ENCODE data around the gene KLB. TPM values are rescaled to one million over a fixed set of nuclear protein-coding genes. Genes with fewer than 3 reads are reported as not detected.
"Not testable (repeated sequence)": the region's sequence is repeated elsewhere in the genome, so short reads cannot be mapped to it uniquely, and the experiment has no call there.

Gene KLB
- total RNA-seq, 2 experiments from 2014 or later, result not detected

DNA sequence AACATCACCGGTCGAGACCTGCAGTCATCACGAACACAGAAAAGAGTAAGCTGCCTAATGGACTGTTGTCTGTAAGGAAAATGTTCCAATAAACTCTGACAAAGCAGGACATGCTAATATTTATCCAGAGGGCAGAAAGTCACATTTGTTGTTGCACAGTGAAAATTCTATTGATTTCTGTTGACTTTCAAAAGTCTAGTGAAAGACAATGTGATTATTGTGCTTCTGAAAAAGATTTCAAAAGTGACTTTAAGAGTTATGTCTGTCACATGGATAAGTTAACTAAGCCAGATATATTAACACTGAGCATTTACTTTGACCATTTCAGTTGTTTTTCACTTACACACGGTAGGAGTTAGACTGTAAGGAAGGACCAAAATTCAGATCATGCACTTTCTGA lies 31.3 kb upstream of the KLB start:
- ChIA-PET POLR2A (no interaction called here), CTCF (no interaction called here)
- intact Hi-C loops (cut with micrococcal nuclease), result no loop called here
- ATAC-seq (no peak), DNase-seq (no peak)
- peaks cover 13% of the 10 kb centered on the region for H3K9me3 Mint-ChIP-seq
- peaks cover 8% of the 10 kb centered on the region for H3K27me3 Mint-ChIP-seq
- H3K4me1 Mint-ChIP-seq (ENCODE audit: low read depth), result no peaks in the 10 kb centered on the region
- TF ChIP-seq, protein P1, sequence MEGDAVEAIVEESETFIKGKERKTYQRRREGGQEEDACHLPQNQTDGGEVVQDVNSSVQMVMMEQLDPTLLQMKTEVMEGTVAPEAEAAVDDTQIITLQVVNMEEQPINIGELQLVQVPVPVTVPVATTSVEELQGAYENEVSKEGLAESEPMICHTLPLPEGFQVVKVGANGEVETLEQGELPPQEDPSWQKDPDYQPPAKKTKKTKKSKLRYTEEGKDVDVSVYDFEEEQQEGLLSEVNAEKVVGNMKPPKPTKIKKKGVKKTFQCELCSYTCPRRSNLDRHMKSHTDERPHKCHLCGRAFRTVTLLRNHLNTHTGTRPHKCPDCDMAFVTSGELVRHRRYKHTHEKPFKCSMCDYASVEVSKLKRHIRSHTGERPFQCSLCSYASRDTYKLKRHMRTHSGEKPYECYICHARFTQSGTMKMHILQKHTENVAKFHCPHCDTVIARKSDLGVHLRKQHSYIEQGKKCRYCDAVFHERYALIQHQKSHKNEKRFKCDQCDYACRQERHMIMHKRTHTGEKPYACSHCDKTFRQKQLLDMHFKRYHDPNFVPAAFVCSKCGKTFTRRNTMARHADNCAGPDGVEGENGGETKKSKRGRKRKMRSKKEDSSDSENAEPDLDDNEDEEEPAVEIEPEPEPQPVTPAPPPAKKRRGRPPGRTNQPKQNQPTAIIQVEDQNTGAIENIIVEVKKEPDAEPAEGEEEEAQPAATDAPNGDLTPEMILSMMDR (IDR thresholded peaks at IDR 0.05), result no peak
- H3K36me3 Mint-ChIP-seq (ENCODE audit: low read depth), result peaks cover 2% of the 10 kb centered on the region
- no peak overlapping the region for H3K4me3 Mint-ChIP-seq
- H3K27ac Mint-ChIP-seq, result no peak overlapping the region

DNA sequence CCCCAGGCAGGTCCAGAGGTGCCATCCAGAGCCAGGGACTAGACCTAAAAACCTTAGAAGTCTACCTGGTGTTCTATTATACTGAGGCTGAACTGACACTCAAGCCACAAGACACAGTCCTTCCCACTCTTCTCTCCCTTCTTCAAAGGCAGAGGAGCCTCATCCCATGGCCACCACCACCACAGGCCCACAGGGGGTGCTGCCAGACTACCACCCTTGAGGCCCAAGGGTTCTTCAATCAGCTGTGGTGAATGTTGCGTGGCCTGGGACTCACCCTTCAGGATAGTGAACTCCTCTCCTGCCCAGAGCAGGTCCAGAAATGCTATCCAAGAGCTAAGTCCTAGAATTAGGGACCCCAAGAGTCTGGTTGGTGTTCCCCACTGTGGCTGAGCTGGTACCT lies 23.0 kb upstream of the KLB start:
- peaks cover 3% of the 10 kb centered on the region for H3K27me3 Mint-ChIP-seq
- TF ChIP-seq, protein P1 (IDR thresholded peaks at IDR 0.05), result no peak
- peak; percentile 13 for DNase-seq
- H3K27ac Mint-ChIP-seq, result no peak overlapping the region
- H3K9me3 Mint-ChIP-seq, result peaks cover 5% of the 10 kb centered on the region
- CTCF ChIA-PET, result interaction anchor here (0.9 kb wide), 1 partner anchor 52 kb away, joined by 3 read pairs; no protein-coding TSS in a partner anchor
- no peaks in the 10 kb centered on the region for H3K36me3 Mint-ChIP-seq (ENCODE audit: low read depth)
- POLR2A ChIA-PET, result no interaction called here
- no peak overlapping the region for H3K4me3 Mint-ChIP-seq
- no peaks in the 10 kb centered on the region for H3K4me1 Mint-ChIP-seq (ENCODE audit: low read depth)
- intact Hi-C loops (cut with micrococcal nuclease), result no loop called here
- no peak for ATAC-seq

DNA sequence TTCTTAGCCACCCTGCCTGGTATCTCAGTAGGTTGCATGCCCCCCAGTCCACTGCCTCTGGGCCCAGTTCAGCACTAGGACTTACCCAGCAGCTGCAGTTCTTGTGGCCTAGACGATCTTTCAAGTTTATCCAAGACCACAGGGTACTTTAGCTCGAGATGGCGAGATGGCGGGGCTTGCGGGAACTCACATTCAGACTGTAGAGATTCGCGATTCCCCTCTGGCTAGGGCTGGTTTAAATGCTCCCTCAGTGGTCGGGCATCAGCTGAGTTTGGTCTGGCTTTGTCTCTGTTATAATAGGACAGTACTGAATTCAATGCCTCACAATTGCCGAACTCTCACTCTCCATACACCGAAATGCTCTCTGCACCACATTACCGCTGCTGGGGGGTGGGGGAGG lies 22.2 kb upstream of the KLB start:
- ATAC-seq (no peak), DNase-seq (no peak)
- Mint-ChIP-seq H3K4me1 (ENCODE audit: low read depth) (no peaks in the 10 kb centered on the region), H3K4me3 (no peak overlapping the region), H3K36me3 (ENCODE audit: low read depth) (no peaks in the 10 kb centered on the region), H3K9me3 (peaks cover 3% of the 10 kb centered on the region), H3K27me3 (peaks cover 3% of the 10 kb centered on the region), H3K27ac (no peak overlapping the region)
- ChIA-PET CTCF (interaction anchor here (0.8 kb wide), 1 partner anchor 250 kb away, joined by 3 read pairs; no protein-coding TSS in a partner anchor), POLR2A (interaction anchor here (0.8 to 0.9 kb wide), 2 partner anchors 64 to 79 kb away, joined by 3 read pairs; no protein-coding TSS in a partner anchor)
- TF ChIP-seq, protein P1 (IDR thresholded peaks at IDR 0.05), result no peak
- intact Hi-C loops (cut with micrococcal nuclease), result no loop called here

DNA sequence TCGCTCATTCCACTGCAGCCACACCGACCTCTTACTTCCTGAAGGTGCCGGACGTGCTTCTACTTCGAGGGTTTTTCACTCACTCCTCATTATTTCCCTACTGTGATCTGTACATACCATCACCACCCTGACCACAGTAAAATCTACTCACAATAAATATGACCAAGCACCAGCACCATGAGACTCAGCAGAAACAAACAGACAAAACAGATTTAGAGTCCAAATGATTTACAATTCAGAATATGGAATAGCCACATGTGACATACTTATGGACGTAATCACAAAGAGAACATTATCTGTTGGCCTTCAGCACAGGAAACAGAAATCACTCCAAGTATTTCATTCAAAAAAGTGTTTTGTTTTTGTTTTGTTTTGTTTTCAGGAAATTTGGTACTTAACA lies 16.1 kb upstream of the KLB start:
- CTCF ChIA-PET, result no interaction called here
- Mint-ChIP-seq H3K4me1 (ENCODE audit: low read depth) (no peaks in the 10 kb centered on the region), H3K36me3 (ENCODE audit: low read depth) (no peaks in the 10 kb centered on the region), H3K4me3 (no peak overlapping the region), H3K27ac (no peak overlapping the region), H3K27me3 (no peaks in the 10 kb centered on the region), H3K9me3 (no peaks in the 10 kb centered on the region)
- intact Hi-C loops (cut with micrococcal nuclease), result no loop called here
- POLR2A ChIA-PET, result no interaction called here
- TF ChIP-seq, protein P1 (IDR thresholded peaks at IDR 0.05), result no peak
- ATAC-seq (no peak), DNase-seq (no peak)

DNA sequence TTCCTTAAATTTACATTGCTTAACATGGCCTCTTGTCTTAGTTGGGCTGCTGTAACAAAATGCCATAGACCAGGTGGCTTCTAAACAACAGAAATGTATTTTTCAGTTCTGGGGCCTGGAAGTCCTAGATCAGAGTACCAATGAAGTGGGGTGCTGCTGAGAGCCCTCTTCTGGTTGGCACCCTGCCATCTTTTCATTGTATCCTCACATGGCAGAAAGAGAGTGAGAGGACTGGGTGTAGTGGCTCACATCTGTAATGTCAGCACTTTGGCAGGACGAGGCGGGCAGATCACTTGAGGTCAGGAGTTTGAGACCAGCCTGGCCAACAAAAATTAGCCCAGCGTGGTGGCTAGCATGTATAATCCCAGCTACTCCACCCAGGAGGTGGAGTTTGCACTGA lies 12.0 kb upstream of the KLB start:
- H3K4me1 Mint-ChIP-seq (ENCODE audit: low read depth), result no peaks in the 10 kb centered on the region
- POLR2A ChIA-PET, result no interaction called here
- no peaks in the 10 kb centered on the region for H3K9me3 Mint-ChIP-seq
- intact Hi-C loops (cut with micrococcal nuclease), result no loop called here
- CTCF ChIA-PET, result no interaction called here
- no peak overlapping the region for H3K4me3 Mint-ChIP-seq
- no peak for ATAC-seq
- no peak for DNase-seq
- H3K36me3 Mint-ChIP-seq (ENCODE audit: low read depth), result no peaks in the 10 kb centered on the region
- TF ChIP-seq, protein P1 (IDR thresholded peaks at IDR 0.05), result no peak
- no peaks in the 10 kb centered on the region for H3K27me3 Mint-ChIP-seq
- no peak overlapping the region for H3K27ac Mint-ChIP-seq

DNA sequence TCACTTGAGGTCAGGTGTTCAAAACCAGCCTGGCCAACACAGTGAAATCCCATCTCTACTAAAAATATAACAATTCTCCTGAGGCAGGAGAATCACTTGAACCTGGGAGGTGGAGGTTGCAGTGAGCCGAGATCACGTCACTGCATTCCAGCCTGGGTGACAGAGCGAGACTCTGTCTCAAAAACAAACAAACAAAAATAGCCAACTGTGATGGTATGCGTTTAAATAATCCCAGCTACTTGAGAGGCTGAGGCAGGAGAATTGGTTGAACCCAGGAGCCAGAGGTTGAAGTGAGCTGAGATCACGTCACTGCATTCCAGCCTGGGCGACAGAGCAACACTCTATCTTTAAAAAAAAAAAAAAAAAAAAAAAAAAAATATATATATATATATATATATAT lies 5.1 kb upstream of the KLB start:
- POLR2A ChIA-PET; H3K27me3 Mint-ChIP-seq; H3K4me1 Mint-ChIP-seq (ENCODE audit: low read depth); H3K27ac Mint-ChIP-seq; ATAC-seq; intact Hi-C loops (cut with micrococcal nuclease); DNase-seq; H3K36me3 Mint-ChIP-seq (ENCODE audit: low read depth); CTCF ChIA-PET; H3K9me3 Mint-ChIP-seq; H3K4me3 Mint-ChIP-seq: not testable (repeated sequence)
